ENCODE data around the gene NLK. TPM values are rescaled to one million over a fixed set of nuclear protein-coding genes. Genes with fewer than 3 reads are reported as not detected.

The NLK gene
- total RNA-seq, 1 experiment from 2014 or later: 28.0 TPM

DNA sequence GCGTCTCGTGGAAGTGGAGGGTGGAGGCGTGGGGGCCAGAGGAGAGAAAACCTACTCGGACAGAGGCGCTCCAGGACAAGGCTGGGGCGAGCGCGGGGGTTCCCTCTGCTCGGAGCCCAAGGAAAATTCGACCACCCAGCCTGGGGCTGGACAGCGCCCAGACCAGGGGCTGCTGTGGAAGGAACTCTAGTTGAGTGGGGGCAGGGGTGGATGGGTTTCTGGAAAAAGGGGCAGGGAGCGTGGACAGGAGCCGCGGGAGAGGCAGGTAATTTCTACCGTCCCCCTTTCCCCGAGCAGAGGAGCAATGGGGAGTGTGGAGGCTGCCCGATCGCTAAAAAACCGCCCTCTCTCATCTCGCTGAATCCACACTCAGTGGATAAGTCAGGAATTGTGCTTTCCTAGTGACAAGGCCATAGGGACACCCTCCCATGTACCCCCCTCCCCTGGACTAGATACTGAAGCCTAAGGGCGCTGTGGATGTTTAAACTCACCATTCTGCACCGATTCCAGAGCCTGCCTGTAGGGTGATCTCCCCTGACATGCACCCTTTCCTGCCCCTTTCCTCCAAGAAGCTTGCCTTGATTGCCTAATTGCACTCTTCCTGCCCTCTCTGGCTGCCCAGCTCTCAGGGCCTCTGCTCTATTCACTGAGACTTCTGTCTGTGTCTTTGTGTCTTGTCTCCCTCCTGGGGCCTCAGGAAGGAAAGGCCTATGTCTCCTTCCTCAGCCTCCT, 185.8 kb downstream of the NLK start:
- ATAC-seq (peak; percentile 50), DNase-seq (ENCODE audit: low read depth, low spot score) (no peak)
- BruUV-seq (replicated peaks): no TSS peak
- CTCF ChIA-PET: no interaction called here
- intact Hi-C loops (cut with micrococcal nuclease; ENCODE audit: unreplicated experiment) (no loop called here), in situ Hi-C loops (cut with HindIII; ENCODE audit: low pct_unique_long_range_greater_than_20kb, low sequenced_read_pairs) (no loop called here)
- no peaks in the 10 kb centered on the region for H3K4me1 ChIP-seq (ENCODE audit: control insufficient read depth, insufficient read depth, low read length)
- peak overlapping the region; percentile 40 to 71 for H3K4me3 ChIP-seq (ENCODE audit: low read depth in 2 of 2, low read length in 2 of 2)
- POLR2A ChIA-PET: no interaction called here
- peaks cover 3% of the 10 kb centered on the region; the same call in 1 of the 2 replicates for H3K27me3 ChIP-seq (ENCODE audit: control insufficient read depth, insufficient read depth, low read length)
- no peaks in the 10 kb centered on the region for H3K36me3 ChIP-seq (ENCODE audit: control insufficient read depth, insufficient read depth, low read length)
- H3K27ac ChIP-seq (ENCODE audit: low read length): peak overlapping the region; percentile 4
- TF ChIP-seq, protein P1, sequence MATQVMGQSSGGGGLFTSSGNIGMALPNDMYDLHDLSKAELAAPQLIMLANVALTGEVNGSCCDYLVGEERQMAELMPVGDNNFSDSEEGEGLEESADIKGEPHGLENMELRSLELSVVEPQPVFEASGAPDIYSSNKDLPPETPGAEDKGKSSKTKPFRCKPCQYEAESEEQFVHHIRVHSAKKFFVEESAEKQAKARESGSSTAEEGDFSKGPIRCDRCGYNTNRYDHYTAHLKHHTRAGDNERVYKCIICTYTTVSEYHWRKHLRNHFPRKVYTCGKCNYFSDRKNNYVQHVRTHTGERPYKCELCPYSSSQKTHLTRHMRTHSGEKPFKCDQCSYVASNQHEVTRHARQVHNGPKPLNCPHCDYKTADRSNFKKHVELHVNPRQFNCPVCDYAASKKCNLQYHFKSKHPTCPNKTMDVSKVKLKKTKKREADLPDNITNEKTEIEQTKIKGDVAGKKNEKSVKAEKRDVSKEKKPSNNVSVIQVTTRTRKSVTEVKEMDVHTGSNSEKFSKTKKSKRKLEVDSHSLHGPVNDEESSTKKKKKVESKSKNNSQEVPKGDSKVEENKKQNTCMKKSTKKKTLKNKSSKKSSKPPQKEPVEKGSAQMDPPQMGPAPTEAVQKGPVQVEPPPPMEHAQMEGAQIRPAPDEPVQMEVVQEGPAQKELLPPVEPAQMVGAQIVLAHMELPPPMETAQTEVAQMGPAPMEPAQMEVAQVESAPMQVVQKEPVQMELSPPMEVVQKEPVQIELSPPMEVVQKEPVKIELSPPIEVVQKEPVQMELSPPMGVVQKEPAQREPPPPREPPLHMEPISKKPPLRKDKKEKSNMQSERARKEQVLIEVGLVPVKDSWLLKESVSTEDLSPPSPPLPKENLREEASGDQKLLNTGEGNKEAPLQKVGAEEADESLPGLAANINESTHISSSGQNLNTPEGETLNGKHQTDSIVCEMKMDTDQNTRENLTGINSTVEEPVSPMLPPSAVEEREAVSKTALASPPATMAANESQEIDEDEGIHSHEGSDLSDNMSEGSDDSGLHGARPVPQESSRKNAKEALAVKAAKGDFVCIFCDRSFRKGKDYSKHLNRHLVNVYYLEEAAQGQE (IDR thresholded peaks at IDR 0.05; ENCODE audit: insufficient read depth in 1 of 2, low read depth in 2 of 2, low read length in 1 of 2): peak; percentile 49 to 66; a peak in 2 of 4 replicates
- TF ChIP-seq, protein P2, sequence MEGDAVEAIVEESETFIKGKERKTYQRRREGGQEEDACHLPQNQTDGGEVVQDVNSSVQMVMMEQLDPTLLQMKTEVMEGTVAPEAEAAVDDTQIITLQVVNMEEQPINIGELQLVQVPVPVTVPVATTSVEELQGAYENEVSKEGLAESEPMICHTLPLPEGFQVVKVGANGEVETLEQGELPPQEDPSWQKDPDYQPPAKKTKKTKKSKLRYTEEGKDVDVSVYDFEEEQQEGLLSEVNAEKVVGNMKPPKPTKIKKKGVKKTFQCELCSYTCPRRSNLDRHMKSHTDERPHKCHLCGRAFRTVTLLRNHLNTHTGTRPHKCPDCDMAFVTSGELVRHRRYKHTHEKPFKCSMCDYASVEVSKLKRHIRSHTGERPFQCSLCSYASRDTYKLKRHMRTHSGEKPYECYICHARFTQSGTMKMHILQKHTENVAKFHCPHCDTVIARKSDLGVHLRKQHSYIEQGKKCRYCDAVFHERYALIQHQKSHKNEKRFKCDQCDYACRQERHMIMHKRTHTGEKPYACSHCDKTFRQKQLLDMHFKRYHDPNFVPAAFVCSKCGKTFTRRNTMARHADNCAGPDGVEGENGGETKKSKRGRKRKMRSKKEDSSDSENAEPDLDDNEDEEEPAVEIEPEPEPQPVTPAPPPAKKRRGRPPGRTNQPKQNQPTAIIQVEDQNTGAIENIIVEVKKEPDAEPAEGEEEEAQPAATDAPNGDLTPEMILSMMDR (IDR thresholded peaks at IDR 0.05): peak; percentile 43
- TF ChIP-seq TCF7L2 (IDR thresholded peaks at IDR 0.05; ENCODE audit: low read depth, low read length): no peak
- H3K9me3 ChIP-seq (ENCODE audit: control insufficient read depth, insufficient read depth, low read depth, low read length): no peaks in the 10 kb centered on the region

DNA sequence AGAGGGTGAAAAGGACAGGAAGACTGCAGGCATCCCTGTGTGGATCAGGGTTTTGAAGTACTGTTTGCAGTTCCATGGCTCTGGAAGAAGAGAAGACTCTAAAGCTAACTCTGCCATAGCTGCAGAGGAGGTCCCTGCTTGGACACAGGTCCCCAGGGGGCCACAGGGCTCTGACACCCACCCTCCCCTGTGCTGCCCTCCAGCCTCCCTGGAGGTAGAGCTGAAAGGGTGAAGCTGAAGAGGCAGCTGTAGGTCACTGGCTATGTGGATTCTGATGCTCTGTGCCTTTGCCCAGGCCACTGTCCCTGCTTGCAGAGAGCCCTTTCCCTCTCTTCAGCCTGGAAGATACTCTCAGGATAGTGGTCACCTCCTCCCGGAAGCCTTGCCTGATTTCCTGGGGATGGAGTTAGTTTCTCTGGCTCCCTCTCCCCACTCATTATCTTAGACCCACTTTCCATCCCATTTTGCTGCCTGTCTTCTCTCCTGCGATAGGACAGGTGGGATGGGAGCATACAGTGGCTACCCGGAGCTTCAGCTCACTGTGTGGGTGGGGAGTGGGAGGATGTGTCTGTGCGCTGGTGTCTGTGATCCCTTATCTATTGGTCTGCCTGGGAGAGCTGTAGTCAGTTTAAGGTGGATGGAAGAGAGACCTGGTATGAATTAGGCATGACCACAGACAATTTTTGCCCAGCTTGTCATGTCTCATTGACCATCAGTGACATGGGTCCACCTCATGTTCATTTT, 186.7 kb downstream of the NLK start:
- Histone ChIP-seq H3K27me3 (ENCODE audit: control insufficient read depth, insufficient read depth, low read length) (peaks cover 3% of the 10 kb centered on the region; the same call in 1 of the 2 replicates), H3K4me1 (ENCODE audit: control insufficient read depth, insufficient read depth, low read length) (no peaks in the 10 kb centered on the region), H3K36me3 (ENCODE audit: control insufficient read depth, insufficient read depth, low read length) (no peaks in the 10 kb centered on the region), H3K4me3 (ENCODE audit: low read depth in 2 of 2, low read length in 2 of 2) (no peak overlapping the region), H3K27ac (ENCODE audit: low read length) (no peak overlapping the region), H3K9me3 (ENCODE audit: control insufficient read depth, insufficient read depth, low read depth, low read length) (no peaks in the 10 kb centered on the region)
- ATAC-seq (no peak), DNase-seq (ENCODE audit: low read depth, low spot score) (no peak)
- intact Hi-C loops (cut with micrococcal nuclease; ENCODE audit: unreplicated experiment): no loop called here
- no TSS peak for BruUV-seq (replicated peaks)
- CTCF ChIA-PET: interaction anchor here (0.5 kb wide), 1 partner anchor 207 kb away, joined by 8 read pairs; no protein-coding TSS in a partner anchor
- TF ChIP-seq, protein P1 (IDR thresholded peaks at IDR 0.05; ENCODE audit: insufficient read depth in 1 of 2, low read depth in 2 of 2, low read length in 1 of 2): no peak
- TF ChIP-seq, protein P2 (IDR thresholded peaks at IDR 0.05): no peak
- TF ChIP-seq SIN3A (IDR thresholded peaks at IDR 0.05; ENCODE audit: borderline replicate concordance, insufficient read depth, low read depth, low read length): no peak
- no peak for TF ChIP-seq POLR2AphosphoS5 (IDR thresholded peaks at IDR 0.05; ENCODE audit: low read depth, low read length)
- TF ChIP-seq TCF7L2 (IDR thresholded peaks at IDR 0.05; ENCODE audit: low read depth, low read length): no peak
- POLR2A ChIA-PET: no interaction called here
- in situ Hi-C loops (cut with HindIII; ENCODE audit: low pct_unique_long_range_greater_than_20kb, low sequenced_read_pairs): no loop called here
